H7 (cell line): Measurements from ENCODE around the gene MRTFA. TPM values are rescaled to one million over a fixed set of nuclear protein-coding genes. Genes with fewer than 3 reads are reported as not detected.
"Not testable (repeated sequence)": the region's sequence is repeated elsewhere in the genome, so short reads cannot be mapped to it uniquely, and the experiment has no call there.

ENCODE experiments used
- DNase-seq: peaks from one replicate; pipeline ENCODE4 v3.0.0; 2012
- H3K27me3 ChIP-seq: 2 replicates; pipeline ENCODE4 v1.6.0; 2011; ENCODE audit warnings: mild to moderate bottlenecking, low read length; ENCODE audit not compliant: control insufficient read depth, insufficient read depth
- H3K36me3 ChIP-seq: replicated peaks from 2 replicates; pipeline ENCODE4 v1.5.1; 2011; ENCODE audit warnings: low read length; ENCODE audit not compliant: control insufficient read depth, insufficient read depth
- H3K4me3 ChIP-seq: 2 replicates; pipeline ENCODE4 v1.5.1; 2011; ENCODE audit warnings: low read depth, mild to moderate bottlenecking, control low read depth, low read length, moderate library complexity; ENCODE audit not compliant: insufficient read depth
- total RNA-seq: library from RNA; depleted of rRNA; stranded (reverse); fragments of >200 nt; shearing (Covaris generic); gene quantifications from 2 replicates; pipeline ENCODE4 v1.2.3, GENCODE V29; 2014; rRNA removed

MRTFA gene
- 26.2 and 35.4 TPM in 2 replicates for total RNA-seq

DNA sequence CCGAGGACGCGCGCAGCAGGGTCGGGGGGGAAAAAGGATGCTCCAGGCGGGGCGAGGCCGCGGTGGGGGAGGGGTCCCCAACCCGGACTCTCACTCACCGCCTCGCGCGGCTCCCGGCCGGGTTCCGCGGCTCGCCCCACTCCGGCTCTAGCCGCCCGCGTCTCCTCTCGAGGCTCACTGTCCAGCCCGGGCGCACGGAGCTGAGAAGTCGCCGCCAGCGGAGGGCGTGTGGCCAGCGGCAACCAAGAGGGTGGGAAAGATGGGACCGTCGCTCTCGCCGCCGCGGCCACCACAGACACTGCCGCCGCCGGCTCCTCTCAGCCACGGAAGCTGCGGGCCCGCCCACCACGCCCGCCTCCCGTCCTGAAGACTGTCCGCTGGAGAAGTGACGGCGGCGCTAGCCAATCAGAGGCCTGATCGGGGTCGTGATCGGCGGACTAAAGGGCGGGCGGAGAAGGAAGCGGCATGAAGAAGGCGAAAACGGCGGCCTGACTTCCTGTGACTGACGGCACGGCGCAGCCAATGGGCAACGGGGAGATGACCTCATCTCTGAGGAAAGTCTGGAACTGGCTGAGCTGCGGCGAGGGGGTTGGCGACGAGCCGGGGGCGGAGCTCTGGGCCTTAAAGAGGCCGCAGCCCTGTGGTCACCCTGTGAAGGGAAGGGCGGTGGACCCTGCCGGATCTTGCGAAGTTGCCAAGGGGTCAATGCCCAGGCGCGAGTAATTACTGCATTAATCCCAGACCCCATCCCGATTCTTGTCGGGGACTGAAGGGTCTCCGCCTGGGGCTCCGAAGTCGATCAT is at the start of gene MRTFA:
Gene MRTFA, minus strand, starts transcription at position 340 of the 803 bp plus-strand sequence.
- H3K4me3 ChIP-seq, result peak within 1 kb of the TSS; percentile 86
- H3K36me3 ChIP-seq, result no peaks in the 10 kb centered on the region
- peak; percentile 97 for DNase-seq
- H3K27me3 ChIP-seq, result no peaks in the 10 kb centered on the region; the same call in 1 of the 2 replicates

DNA sequence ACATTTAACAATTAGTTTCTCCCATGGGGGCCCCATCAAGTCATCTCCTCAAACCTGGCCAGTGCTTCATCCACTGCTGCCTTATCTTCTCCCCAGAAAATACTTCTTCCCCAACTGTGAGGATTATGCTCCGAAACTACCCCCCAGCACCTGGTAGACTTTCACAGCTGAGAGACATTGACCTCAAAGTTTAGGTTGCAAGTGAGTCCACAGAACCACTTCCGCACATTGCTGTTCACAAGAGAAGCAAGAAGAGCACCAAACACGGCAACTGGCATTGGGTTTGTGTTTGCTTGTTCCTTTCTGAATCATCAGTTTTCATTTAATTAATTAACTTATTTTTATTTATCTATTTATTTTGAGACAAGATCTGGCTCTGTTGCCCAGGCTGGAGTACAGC is 48.9 kb upstream of the MRTFA start:
- no peak overlapping the region for H3K4me3 ChIP-seq
- H3K27me3 ChIP-seq, result no peaks in the 10 kb centered on the region
- no peak for DNase-seq
- no peaks in the 10 kb centered on the region for H3K36me3 ChIP-seq

DNA sequence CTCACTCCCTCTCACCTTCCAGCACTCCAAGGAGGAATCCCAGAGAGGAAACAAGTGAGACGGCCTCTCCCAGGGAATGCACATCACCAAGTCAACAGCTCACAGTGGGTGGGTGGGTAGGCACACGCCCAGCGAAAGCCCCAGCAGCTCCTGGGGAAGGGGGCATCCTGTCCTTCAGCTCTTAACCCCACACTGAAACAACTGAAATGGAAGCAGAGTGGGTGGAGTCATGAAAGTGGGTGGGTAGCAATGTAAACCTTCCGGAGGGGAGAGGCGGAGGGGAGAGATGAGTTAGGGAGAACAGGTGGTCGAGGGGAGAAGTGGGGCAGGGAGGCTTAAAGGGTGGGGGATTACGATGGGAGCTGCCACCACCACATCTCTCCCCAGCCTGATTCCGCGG is 48.2 kb upstream of the MRTFA start:
- H3K27me3 ChIP-seq, result no peaks in the 10 kb centered on the region
- peak overlapping the region; percentile 35 for H3K4me3 ChIP-seq
- peak; percentile 59 for DNase-seq

DNA sequence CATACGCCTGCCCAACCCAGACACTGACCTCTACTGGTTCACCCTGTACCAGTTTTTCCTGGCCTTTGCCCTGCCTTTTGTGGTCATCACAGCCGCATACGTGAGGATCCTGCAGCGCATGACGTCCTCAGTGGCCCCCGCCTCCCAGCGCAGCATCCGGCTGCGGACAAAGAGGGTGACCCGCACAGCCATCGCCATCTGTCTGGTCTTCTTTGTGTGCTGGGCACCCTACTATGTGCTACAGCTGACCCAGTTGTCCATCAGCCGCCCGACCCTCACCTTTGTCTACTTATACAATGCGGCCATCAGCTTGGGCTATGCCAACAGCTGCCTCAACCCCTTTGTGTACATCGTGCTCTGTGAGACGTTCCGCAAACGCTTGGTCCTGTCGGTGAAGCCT is 44.9 kb upstream of the MRTFA start:
- Histone ChIP-seq H3K4me3 (no peak overlapping the region), H3K36me3 (no peaks in the 10 kb centered on the region), H3K27me3 (no peaks in the 10 kb centered on the region)
- DNase-seq, result no peak

More for the DNA sequence above, 48.2 kb upstream of the MRTFA start:
- no peaks in the 10 kb centered on the region for H3K36me3 ChIP-seq

DNA sequence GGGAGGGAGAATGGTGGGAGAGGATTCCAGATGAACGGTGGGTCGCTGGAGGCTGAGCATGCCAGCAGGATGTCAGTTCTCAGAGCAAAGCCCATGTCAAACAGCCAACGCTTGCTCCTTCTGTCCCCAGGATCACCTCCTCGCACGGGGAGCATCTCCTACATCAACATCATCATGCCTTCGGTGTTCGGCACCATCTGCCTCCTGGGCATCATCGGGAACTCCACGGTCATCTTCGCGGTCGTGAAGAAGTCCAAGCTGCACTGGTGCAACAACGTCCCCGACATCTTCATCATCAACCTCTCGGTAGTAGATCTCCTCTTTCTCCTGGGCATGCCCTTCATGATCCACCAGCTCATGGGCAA is 44.3 kb upstream of the MRTFA start:
- no peak for DNase-seq
- Histone ChIP-seq H3K4me3 (no peak overlapping the region), H3K27me3 (no peaks in the 10 kb centered on the region), H3K36me3 (no peaks in the 10 kb centered on the region)

DNA sequence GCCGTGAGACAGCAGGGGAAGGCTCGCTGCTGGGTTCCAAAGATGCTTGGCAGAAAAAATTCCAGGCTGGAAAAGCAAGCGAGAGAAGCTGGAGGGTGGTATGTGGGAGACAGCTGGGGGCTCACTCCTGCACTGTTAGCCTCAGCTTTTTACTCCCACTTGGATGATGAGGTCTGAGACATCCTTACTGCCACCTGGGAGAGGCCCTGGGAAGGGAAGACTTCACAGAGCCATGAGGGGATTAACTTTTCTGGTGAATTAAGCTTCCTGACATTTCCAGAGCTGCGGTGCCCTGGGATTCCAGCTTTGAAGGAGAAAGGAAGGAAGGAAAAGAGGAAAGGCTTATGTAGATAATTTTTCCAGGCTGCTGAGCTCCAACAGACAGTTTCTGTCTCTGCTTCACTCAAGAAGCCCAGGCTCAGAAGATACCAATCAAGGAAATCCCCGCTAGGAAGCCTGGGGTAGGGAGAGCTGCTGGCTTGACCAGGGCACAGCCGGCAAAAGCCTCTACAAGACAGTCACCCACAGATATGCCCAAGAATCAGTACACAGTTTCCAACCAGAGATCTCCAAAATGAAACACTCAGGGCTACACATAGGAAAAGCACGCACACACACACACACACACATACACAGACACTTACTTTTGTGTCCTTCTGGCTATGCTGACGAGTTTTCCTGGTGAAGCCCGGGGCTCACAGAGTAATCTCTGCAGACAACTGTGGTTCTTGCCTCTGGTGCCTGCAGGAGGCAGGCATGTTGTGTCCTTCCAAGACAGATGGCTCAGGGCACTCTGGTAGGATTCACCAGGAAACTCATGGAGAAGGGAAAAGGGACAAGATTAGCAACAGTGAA is 43.7 kb upstream of the MRTFA start:
- Histone ChIP-seq H3K36me3 (no peaks in the 10 kb centered on the region), H3K27me3 (no peaks in the 10 kb centered on the region), H3K4me3 (no peak overlapping the region)
- peak; percentile 72 for DNase-seq

DNA sequence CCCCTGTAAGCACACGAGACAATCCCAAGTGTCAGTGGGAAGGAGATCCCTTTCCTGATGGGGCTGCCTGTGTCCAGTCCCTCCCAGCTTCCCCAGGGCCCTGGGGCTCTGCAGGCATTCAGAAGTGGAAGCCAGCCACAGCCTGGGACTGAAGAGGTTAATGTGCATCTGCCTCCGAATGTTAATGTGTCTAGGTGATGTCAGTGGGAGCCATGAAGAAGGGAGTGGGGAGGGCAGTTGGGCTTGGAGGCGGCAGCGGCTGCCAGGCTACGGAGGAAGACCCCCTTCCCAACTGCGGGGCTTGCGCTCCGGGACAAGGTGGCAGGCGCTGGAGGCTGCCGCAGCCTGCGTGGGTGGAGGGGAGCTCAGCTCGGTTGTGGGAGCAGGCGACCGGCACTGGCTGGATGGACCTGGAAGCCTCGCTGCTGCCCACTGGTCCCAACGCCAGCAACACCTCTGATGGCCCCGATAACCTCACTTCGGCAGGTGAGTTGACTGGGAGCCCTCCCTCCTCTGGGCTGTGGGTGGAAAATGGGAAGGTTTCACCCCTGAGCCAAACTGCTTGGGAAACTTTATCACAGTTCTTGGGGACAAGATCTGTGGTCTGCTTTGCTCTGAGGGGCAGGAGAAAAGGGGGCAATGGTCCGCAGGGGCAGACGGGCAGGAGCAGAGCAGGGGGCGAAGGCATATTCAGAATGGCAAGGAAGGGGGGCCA is 42.9 kb upstream of the MRTFA start, which contains the start of gene MCHR1:
Gene MCHR1, plus strand, starts transcription at position 236 of the 715 bp plus-strand sequence. Its CDS starts 169 bp downstream, at position 405.
- Histone ChIP-seq H3K27me3 (no peaks in the 10 kb centered on the region), H3K4me3 (peak within 1 kb of the TSS; percentile 31), H3K36me3 (no peaks in the 10 kb centered on the region)
- DNase-seq, result peak; percentile 83

DNA sequence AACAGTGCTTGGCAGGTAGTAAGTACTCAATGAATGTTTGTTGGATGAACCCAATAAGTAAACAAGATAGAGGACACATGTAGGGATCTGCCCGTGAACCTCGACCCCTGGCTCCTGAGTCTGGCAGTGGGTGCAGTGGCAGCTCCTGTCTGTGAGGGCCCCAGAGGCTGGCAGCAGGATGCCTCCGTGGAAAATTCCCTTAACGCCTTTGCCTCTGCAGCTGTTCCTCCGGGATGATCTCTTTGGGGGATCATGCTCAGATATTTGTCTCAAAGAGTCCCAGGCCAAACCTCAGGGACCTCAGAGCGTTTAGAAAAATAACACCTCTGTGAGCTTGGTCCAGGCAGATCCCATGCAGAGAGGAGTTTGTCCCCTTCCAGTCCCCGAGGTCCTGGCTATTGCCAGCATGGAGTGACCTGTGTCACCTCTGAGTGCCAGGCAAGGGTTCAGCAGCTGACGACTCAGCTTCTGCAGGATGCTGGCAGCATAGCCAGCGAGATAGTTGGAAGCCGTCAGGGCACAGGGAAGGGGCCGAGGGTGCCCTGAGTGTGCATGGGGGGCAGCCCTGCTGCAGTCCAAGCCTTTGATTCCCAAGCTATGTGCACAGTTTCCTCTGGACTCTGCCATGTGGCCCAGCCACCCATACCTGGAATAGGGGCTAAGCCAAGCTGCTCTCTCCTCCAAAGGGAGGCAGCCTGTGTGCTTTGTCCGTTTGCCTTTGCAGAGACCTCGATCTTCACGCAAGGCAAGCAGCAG is 42.2 kb upstream of the MRTFA start:
- no peaks in the 10 kb centered on the region for H3K27me3 ChIP-seq
- no peak for DNase-seq
- no peaks in the 10 kb centered on the region for H3K36me3 ChIP-seq
- no peak overlapping the region for H3K4me3 ChIP-seq

DNA sequence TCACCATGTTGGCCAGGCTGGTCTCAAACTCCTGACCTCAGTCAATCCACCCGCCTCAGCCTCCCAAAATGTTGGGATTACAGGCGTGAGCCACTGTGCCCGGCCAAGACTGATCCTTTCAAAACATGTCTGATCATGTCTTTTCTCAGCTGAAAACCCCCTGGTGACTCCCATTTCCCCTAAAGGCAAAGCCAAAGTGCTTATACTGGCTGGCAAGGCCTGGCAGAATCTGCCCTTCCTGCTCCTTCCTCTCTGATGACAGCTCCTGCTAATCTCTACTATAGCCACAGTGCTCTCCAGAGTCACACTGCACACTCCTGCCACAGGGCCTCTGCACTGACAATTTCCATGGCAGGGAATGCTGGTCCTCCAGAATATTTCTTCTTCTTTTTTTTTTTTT is 40.1 kb upstream of the MRTFA start:
- H3K36me3 ChIP-seq, result no peaks in the 10 kb centered on the region
- DNase-seq, result no peak
- no peaks in the 10 kb centered on the region for H3K27me3 ChIP-seq
- H3K4me3 ChIP-seq, result no peak overlapping the region

DNA sequence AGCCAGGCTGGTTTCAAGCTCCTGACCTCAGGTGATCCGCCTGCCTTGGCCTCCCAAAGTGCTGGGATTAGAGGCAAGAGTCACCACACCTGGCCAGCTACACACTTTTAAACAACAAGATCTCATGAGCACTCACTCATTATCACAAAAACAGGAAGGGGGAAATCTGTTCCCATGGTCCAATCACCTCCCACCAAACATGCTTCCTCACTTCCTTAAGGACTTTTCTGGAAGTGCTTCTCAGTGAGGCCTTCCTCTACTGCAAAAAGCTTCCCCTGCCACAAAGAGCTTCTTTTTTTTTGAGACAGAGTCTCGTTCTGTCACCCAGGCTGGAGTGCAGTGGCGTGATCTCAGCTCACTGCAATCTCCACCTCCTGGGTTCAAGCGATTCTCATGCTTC is 39.6 kb upstream of the MRTFA start:
- DNase-seq, H3K4me3 ChIP-seq, H3K36me3 ChIP-seq, H3K27me3 ChIP-seq: not testable (repeated sequence)

DNA sequence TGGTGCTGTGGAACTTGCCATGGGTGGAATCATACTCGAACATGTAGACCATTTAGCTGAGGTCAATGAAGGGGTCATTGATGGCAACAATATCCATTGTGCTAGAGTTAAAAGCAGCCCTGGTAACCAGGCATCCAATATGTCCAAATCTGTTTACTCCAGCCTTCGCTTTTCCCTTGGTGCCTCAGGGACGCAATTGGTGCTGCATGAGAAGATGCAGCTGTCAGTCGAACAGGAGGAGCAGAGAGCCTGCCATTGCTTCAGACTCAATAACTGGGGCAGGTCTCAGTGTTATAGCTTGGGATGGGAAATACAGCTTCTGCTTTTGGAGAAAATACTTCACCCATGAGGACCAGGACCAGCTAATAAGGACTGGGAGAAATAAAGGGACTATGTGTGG is 37.8 kb upstream of the MRTFA start:
- no peak for DNase-seq
- Histone ChIP-seq H3K4me3 (no peak overlapping the region), H3K36me3 (no peaks in the 10 kb centered on the region), H3K27me3 (no peaks in the 10 kb centered on the region)

DNA sequence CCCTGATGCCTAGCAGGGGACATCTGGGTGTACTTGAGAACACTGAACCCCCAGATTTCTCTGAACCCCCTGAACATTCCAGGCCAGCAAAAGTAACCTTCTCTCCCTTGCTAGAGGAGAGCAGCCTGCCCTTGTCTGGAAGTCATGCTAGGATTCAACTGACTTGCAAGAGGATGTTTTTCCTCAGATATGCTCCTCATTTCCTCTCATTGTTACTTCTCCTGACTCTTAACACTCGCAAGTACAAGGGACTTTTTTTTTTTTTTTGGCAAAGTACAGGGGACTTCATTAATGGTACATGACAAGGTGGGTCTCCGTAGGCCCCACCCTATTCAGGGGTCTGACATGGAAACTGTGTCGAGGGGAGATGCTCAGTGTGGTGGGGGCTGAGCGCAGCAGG is 36.5 kb upstream of the MRTFA start:
- no peaks in the 10 kb centered on the region for H3K27me3 ChIP-seq
- H3K4me3 ChIP-seq, result no peak overlapping the region
- no peak for DNase-seq
- H3K36me3 ChIP-seq, result no peaks in the 10 kb centered on the region

DNA sequence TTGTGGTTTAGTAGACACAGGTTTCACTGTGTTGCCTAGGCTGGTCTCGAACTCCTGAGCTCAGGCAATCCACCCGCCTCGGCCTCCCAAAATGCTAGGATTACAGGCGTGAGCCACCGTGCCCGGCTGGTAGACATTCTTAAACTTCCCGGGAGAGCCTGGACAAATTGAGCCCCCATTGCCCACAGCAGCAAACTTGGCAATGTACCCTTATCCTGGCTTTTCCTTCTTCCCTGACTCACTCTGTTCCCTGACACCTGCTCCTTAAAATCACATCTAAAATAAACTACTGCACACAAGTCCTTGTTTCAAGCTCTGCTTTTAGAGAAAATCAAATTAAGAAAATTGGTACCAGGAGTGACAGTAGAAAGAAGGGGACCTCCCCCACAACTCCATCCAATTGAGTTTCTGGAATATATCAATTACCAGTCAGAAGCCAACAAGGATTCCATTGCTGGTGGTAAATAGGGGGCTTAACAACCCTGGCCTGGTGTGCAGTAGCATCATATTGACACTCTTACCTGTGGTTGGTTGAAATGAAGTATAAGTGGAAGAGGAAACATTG is 35.4 kb upstream of the MRTFA start:
- H3K27me3 ChIP-seq, result no peaks in the 10 kb centered on the region
- H3K36me3 ChIP-seq, result no peaks in the 10 kb centered on the region
- H3K4me3 ChIP-seq, result no peak overlapping the region
- DNase-seq, result no peak

DNA sequence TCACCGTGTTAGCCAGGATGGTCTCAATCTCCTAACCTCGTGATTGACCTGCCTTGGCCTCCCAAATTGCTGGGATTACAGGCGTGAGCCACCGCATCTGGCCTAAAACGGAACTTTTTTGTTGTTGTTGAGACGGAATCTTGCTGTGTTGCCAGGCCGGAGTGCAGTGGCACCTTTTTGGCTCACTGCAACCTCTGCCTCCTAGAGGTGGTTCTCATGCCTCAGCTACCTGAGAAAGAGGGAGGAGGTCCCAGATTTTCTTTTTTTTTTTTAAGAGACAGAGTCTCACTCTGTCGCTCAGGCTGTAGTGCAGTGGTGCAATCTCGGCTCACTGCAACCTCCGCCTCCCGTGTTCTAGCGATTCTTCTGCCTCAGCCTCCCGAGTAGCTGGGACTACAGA is 34.9 kb upstream of the MRTFA start:
- Histone ChIP-seq H3K4me3 (no peak overlapping the region), H3K27me3 (no peaks in the 10 kb centered on the region), H3K36me3 (no peaks in the 10 kb centered on the region)
- DNase-seq, result no peak
